Superior temporal gyrus (tissue), 1 donor: ENCODE results near the gene HSBP1.

Experiments used
- DNase-seq: peaks from one replicate; pipeline ENCODE4 v3.0.0-alpha.2; 2016; ENCODE audit errors: extremely low spot score

Gene HSBP1

GRCh38 chr16:83807710-83808572 is at the start of gene HSBP1:
TSS of gene HSBP1 (plus strand) at chr16:83807978. CDS start at chr16:83808077, 99 bp downstream.
- peak; percentile 93 for DNase-seq

DNA sequence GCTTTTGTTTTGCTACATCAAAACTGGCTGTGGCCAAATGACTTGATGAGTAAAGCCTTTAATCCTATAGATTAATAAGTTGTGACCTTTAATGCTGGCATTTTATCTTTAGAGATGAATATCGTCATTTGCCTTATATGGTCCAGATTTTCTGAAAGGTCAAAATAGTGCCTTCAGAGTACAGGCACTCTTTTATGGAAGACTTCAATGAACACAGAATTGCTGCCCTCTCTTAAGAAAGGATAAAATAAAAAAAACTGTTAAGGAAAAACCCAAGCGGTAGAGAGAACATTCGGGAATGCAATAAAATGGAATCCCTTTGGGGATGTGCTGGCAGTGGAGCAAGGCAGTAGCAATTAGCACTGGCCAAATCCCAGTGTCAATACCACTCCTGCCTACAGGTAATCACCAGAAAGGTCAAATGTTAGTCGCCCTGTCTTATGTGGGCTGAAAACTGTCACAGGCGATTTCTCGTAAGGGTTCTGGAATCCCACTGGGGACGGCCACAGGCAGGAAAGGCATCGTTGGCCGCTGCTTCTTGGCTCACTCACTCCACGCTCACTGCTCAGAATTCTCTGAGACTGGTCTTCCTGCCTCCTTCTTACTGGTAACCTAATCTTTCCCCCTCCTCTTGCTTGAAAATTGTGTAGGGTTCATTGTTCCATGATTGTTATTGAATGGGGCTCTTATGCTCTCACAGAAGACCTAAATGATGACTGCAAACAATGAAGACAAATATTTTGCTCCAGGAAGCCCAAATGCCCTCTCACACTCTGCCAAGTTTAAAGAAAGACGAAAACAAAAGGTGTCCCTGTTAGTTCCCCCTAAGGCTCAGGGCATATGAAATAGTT is 45.4 kb upstream of the HSBP1 start:
- DNase-seq = peak; percentile 60

DNA sequence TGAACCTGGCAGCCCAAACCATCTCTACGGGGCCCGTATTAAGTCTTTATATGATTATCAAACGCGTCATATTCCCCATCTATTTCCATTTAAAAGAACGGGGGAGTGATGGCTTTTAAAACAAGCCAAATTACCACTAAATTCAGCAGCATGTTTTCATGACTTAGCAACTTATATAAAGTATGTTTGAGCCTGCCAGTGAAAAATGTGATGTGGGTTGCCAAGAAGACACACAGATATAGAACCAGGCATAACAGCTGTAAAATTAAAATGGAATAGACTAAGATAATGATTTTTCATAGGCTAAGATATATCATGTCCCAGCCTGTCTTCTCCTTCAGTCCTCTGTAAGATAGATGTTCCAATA is 44.8 kb upstream of the HSBP1 start:
- DNase-seq = peak; percentile 56

- DNase-seq = no peak
Measured at GRCh38 chr16:83768986-83769385, 38.8 kb upstream of the HSBP1 start.

DNA sequence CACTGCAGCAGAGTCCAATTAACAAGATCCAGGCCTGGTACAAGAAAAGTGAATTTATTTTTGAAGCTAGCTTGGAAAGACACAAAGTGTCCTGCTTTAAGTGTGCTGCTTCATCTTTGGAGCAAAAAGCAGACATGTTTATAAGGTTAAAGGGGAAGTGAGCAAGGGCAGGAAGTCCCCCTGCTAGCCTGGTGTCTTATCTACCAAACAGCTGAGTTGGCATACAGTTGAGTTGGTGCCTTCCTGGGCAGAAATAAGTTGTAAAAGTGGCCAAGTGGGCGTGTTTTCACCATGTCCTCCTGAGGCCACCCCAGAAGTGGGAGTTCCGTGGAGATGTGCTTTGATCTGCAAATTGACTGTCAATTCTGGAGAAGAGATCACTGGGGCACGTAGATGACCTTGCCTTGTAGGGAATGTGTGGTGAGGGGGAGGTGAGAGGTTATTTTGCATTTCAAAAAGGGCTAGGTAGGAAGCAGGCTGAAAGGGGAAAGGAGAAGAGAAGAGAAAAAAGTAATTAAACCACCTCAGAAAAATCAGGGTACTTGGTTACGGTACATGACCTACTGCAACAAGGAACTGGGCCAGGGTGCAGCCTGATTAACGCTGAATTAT is 38.3 kb upstream of the HSBP1 start:
- DNase-seq = no peak

DNA sequence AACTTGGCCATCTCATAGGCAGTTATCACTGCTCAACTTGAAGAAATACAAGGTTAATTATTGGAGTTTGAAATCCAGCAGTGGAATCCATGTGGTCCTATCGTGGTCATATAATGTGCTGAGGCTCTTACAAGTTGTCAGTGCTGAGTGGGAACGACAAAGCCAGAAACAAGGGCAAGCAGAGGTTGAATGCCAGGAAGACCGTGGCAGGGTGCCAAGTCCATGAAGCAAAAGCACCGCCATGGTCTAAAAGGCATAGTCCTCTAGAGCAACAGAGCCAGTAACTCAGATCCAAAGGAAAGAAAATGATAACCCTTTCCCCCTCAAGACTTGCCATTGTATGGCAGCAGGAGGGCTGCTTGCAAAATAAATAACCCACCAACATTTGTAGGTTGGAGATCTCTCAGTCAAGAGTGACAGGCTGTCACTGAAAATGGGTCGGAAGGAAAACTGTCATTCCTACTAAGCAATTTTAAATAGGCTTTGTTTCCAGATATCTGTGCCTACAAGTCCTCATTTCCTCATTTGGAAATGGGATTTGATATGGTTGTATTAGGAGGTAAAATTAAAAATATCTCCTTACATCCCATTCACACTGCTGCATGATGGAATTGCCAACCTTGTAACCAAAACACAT is 36.4 kb upstream of the HSBP1 start:
- peak; percentile 64 for DNase-seq

DNA sequence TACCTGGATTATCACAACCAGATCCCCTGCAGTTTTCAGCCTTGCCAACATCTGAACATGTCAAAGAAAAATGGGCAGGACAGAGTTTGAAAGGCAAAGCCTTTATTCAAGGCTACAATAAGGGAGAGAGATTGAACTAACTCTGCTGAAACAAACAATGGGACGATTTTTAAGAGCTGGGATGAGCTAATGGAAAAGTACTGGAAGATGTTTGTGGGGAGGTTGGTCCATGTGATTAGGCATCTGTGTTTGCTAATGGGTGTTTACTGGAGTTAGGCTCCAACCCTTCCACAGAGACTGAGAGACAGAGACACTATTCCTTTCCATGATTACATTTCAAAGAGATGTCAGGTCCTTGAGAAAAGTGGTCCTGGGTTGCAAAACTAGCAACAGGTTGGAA is 35.0 kb upstream of the HSBP1 start:
- peak; percentile 96 for DNase-seq

- no peak for DNase-seq
Measured at GRCh38 chr16:83774066-83774465, 33.7 kb upstream of the HSBP1 start.

DNA sequence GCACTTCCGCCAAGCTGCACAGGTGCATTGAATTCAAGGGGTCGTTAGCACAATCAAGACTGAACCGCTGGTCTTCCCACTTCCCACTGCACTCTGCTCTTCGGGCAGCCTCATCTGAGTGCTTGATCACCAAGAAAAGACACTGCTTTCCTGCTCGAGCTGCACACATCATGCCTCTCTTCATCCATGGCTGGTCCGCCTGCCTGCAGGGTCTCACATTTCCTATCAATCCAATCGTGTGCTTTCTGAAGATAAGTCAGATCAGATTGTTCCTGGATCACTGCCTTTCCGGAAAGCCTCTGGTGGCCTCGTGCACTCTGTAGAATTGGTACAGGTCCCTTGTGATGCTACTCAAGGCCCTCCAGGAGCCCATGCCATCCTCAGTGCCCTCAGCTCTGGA is 30.8 kb upstream of the HSBP1 start:
- DNase-seq = no peak

GRCh38 chr16:83779886-83780285 is 27.9 kb upstream of the HSBP1 start:
- peak; percentile 73 for DNase-seq

DNA sequence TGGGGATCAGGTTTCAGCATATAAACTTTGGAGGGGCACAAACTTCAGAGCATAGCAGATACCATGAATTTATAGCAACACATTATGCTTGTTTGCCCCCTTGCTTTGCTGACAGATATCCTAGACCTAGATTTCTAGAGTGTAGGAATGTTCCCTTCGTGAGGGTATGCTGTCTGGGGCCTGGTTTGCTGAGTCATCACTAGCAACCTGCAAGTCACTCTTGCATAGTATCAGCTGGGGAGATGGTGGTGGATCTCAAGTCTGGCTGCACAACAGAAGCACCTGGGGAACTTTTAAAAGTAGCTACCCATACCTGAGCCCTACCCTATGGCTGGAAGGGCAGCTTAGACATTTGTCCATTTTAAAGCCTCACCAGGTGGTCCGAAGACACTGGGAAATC is 22.3 kb upstream of the HSBP1 start:
- no peak for DNase-seq

DNA sequence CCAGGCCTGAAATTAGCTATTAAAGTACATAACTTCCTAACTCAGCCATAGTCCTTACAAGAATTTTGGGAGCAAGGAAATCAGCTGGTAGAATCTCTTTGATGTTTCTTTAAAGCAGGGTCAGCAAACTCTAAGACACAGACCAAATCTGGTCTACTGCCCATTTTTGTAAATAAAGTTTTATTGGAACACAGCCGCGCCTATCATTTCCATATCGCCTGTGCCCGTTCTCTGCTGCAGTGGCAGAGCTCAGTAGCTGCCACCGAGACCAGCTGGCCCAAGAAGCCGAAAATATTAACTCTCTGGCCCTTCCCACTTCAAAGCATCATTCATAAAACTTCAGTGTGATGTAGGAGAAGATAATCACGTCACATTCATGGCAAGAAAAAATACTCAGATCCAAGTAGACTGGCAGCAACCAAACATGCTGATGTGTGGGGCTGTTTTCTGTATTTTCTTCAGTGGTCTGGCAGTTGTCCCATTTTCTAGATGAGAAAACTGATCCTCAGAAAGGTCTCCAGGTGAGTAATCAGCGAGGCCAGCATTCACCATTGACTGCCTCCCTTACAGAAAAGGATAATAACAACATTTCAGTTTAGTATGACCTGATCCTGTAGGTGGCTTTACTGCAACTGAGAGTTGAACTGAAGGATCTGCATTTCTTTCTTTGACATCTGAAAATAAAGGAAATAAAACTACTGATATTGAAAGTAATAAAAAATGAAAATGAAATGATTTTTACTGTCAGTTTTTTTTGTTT is 18.0 kb upstream of the HSBP1 start:
- no peak for DNase-seq

- no peak for DNase-seq
Measured at GRCh38 chr16:83791916-83792315, 15.9 kb upstream of the HSBP1 start.

DNA sequence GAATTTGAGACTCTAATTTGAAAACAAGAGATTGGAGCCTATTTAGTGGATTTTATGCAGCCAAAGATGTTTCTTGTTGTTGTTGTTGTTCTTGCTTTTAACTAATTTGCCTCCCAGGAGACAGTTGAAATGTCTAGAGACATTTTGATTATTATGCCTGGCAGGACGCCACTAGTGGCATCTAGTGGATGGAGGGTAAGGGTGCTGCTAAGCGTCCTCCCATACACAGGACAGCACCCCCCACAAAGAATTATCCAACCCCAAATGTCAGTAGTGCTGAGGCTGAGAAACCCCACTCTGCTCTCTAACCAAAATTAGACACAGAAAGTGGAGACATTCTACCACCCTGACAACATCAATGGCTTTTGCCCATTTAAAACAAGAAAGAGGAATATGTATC is 15.4 kb upstream of the HSBP1 start:
- no peak for DNase-seq

GRCh38 chr16:83793179-83793578 is 14.6 kb upstream of the HSBP1 start:
- DNase-seq = no peak

DNA sequence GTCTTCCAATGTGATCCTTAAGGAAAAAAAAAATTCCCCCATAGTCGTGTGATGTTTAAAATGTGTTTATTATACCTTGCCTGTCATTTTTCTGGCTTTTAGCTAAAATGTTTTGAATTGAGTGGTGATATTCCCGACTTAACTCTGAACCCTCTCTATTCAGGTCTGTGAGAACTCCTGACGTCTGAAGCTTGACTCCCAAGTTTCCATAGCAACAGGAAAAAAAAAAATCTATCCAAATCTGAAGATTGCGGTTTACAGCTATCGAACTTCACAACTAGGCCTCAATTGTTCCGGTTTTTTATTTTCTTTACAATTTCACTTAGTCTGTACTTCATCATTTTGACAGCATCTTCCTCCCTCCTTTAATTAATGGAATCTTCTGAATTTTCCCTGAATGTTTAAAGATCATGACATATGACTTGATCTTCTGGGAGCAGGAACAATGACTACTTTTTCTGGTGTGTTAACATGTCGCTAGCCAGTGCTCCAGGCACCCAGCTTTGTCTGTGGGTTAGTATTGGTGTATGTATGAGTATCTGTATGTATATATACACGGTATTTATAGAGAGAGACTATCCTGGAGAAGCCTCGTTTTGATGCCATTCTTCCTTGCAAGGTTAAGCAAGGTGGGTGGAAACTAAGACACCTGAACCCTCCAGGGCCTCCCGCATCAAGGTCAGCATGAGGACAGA is 12.8 kb upstream of the HSBP1 start:
- DNase-seq = no peak

DNA sequence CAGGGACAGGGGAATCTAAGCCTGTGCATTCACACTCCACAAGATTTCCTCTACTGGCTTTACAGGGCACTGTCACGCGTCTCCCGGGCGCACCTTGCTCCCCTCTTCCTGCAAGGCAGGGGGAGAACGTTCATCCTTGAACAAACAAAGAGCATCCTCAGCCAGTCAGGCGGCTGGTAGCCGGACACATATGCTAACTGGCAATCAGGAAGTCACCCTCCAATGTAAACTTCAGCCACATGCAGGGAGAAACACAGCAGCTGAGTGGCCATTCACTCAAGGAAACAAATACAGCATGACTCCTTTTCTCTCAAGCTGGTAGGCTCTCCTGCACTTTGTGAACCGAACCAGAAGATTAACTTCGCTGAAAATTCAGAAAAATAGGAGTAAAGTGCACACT is 10.8 kb upstream of the HSBP1 start:
- DNase-seq = no peak

- DNase-seq = no peak
Measured at GRCh38 chr16:83799336-83799735, 8.4 kb upstream of the HSBP1 start.

GRCh38 chr16:83802135-83802534 is 5.6 kb upstream of the HSBP1 start:
- no peak for DNase-seq

GRCh38 chr16:83802554-83803205 is 5.1 kb upstream of the HSBP1 start:
- DNase-seq = no peak
